Liver (tissue), 9 donors: Measurements from ENCODE around the gene SMCO4. TPM values are rescaled to one million over a fixed set of nuclear protein-coding genes. Genes with fewer than 3 reads are reported as not detected.

Experiments
- DNase-seq: peaks from one replicate; pipeline ENCODE4 v3.0.0-alpha.2; 2017; ENCODE audit warnings: low spot score
- H3K27ac ChIP-seq, 2 donors: one replicate each; pipeline ENCODE4 v1.7.0; 2013; ENCODE audit warnings: inconsistent platforms in 2 of 2, low read length in 2 of 2, control low read depth in 1 of 2, low read depth in 1 of 2, mild to moderate bottlenecking in 1 of 2
- H3K27me3 ChIP-seq, 4 donors: one replicate each; pipeline versions ENCODE4 v1.6.1 to v1.7.0; 2013; ENCODE audit warnings: low read length in 3 of 4, inconsistent platforms in 1 of 4, mild to moderate bottlenecking in 1 of 4, moderate library complexity in 1 of 4; ENCODE audit not compliant: control insufficient read depth in 4 of 4, insufficient read depth in 4 of 4
- H3K36me3 ChIP-seq, 4 donors: one replicate each; pipeline versions ENCODE4 v1.6.1 to v1.7.0; 2013; ENCODE audit warnings: low read length in 3 of 4, mild to moderate bottlenecking in 3 of 4, low read depth in 1 of 4, moderate library complexity in 1 of 4; ENCODE audit not compliant: control insufficient read depth in 4 of 4, insufficient read depth in 3 of 4
- H3K4me1 ChIP-seq, 4 donors: one replicate each; pipeline versions ENCODE4 v1.6.1 to v1.7.0; 2013; ENCODE audit warnings: low read length in 3 of 4, mild to moderate bottlenecking in 3 of 4, moderate library complexity in 1 of 4; ENCODE audit not compliant: control insufficient read depth in 4 of 4, insufficient read depth in 4 of 4
- H3K4me3 ChIP-seq, 3 donors: one replicate each; pipeline versions ENCODE4 v1.6.1 to v1.7.0; 2013; ENCODE audit warnings: low read length in 3 of 3, control low read depth in 1 of 3, low read depth in 1 of 3, mild to moderate bottlenecking in 1 of 3
- H3K9ac ChIP-seq, 2 donors: one replicate each; pipeline ENCODE4 v1.7.0; 2013; ENCODE audit warnings: low read length in 2 of 2, mild to moderate bottlenecking in 2 of 2, moderate library complexity in 2 of 2, control low read depth in 1 of 2, low read depth in 1 of 2
- H3K9me3 ChIP-seq, 4 donors: one replicate each; pipeline versions ENCODE4 v1.6.1 to v1.7.0; 2013; ENCODE audit warnings: low read length in 3 of 4; ENCODE audit not compliant: control insufficient read depth in 4 of 4
- CTCF ChIP-seq: fragments of 150-350 bp; IDR thresholded peaks from 2 replicates; pipeline ENCODE4 v1.5.1; 2017; ENCODE audit warnings: improper control_type of control experiment, low read depth, low read length; ENCODE audit not compliant: missing input control
- EGR1 ChIP-seq, 2 donors: IDR thresholded peaks; 2 replicates each; pipeline ENCODE4 v1.6.1; 2016 to 2018; ENCODE audit warnings: antibody characterized with exemption in 2 of 2, low read depth in 2 of 2
- FOXA1 ChIP-seq: IDR thresholded peaks from 2 replicates; pipeline ENCODE4 v1.6.1; 2016; ENCODE audit warnings: antibody characterized with exemption
- FOXA2 ChIP-seq: IDR thresholded peaks from 2 replicates; pipeline ENCODE4 v1.6.1; 2016; ENCODE audit warnings: antibody characterized with exemption
- GABPA ChIP-seq, 2 donors: IDR thresholded peaks in 1 of 2; conservative IDR thresholded peaks in 1 of 2; 2 replicates each; pipeline ENCODE4 v1.6.1; 2016; ENCODE audit warnings: antibody characterized with exemption in 2 of 2, mild to moderate bottlenecking in 1 of 2, moderate library complexity in 1 of 2
- HNF4G ChIP-seq: IDR thresholded peaks from 2 replicates; pipeline ENCODE4 v1.6.1; 2016; ENCODE audit warnings: antibody characterized with exemption
- JUND ChIP-seq, 2 donors: IDR thresholded peaks; 2 replicates each; pipeline ENCODE4 v1.6.1; 2016; ENCODE audit warnings: antibody characterized with exemption in 2 of 2
- MAX ChIP-seq: IDR thresholded peaks from 2 replicates; pipeline ENCODE4 v1.6.1; 2016; ENCODE audit warnings: antibody characterized with exemption
- NR2F2 ChIP-seq: IDR thresholded peaks from 2 replicates; pipeline ENCODE4 v1.6.1; 2016; ENCODE audit warnings: antibody characterized with exemption
- RAD21 ChIP-seq, 2 donors: IDR thresholded peaks; 2 replicates each; pipeline ENCODE4 v1.6.1; 2016; ENCODE audit warnings: antibody characterized with exemption in 2 of 2, mild to moderate bottlenecking in 2 of 2
- REST ChIP-seq: IDR thresholded peaks from 2 replicates; pipeline ENCODE4 v1.6.1; 2016; ENCODE audit warnings: antibody characterized with exemption, mild to moderate bottlenecking
- SP1 ChIP-seq: IDR thresholded peaks from 2 replicates; pipeline ENCODE4 v1.6.1; 2018; ENCODE audit warnings: antibody characterized with exemption, mild to moderate bottlenecking
- TAF1 ChIP-seq: conservative IDR thresholded peaks from 2 replicates; pipeline ENCODE4 v1.6.1; 2016; ENCODE audit warnings: antibody characterized with exemption, mild to moderate bottlenecking
- YY1 ChIP-seq: IDR thresholded peaks from 2 replicates; pipeline ENCODE4 v1.6.1; 2016; ENCODE audit warnings: antibody characterized with exemption, mild to moderate bottlenecking
- ZBTB33 ChIP-seq: IDR thresholded peaks from 2 replicates; pipeline ENCODE4 v1.6.1; 2016; ENCODE audit warnings: antibody characterized with exemption
- WGBS: extraction: QIAGEN DNeasy Blood & Tissue Kit; methylation state at CpG from one replicate; pipeline ENCODE4 v1.1.7; 2013; 5-methylcytosine and 5-hydroxymethylcytosine counted together
- polyA plus RNA-seq, 2 donors: library from polyadenylated mRNA; stranded (reverse) in 1 of 2; unstranded in 1 of 2; fragments of 200-250 nt in 1 of 2; fragments of >200 nt in 1 of 2; fragmentation: Nextera tagmentation in 1 of 2; extraction: Ambion mirVana in 1 of 2; gene quantifications; one replicate each; pipeline versions ENCODE4 v1.2.1 to v1.2.3, GENCODE V29; 2013 to 2015
- total RNA-seq, 2 donors: library from RNA; depleted of rRNA; stranded (reverse); fragments of >200 nt; gene quantifications; one replicate each; pipeline ENCODE4 v1.2.3, GENCODE V29; 2014
- TF ChIP-seq, protein P1 (sequence below): IDR thresholded peaks from 2 replicates; pipeline ENCODE4 v1.6.1; 2016; ENCODE audit warnings: antibody characterized with exemption
- donor health status: healthy.
- donor health status: healthy.
- donor health status: healthy.
- donor health status: healthy.
- donor health status: healthy.

The SMCO4 gene
- total and polyA plus RNA-seq, 4 donors, result 21.2 to 98.8 (median 47.9) TPM

DNA sequence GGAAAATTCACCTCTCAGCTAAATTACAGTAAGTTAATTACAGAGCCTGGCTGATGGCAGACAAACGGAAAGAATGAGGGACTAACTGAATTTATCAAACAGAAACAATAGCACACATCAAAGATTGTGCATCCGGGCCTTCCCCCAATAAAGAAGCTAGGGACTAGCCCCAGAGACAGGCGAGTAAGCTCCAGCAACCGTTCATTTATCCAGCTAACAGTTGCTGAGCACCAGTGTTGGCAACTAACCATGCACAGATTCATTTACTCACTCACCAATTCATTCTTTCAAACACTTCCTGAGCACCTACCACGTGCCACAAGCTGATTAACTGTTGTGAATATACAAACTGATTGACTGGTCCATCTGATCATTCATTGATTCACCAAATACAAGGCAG lies 51.2 kb downstream of the SMCO4 start (continued):
- TF ChIP-seq FOXA1 (no peak), HNF4G (no peak)

DNA sequence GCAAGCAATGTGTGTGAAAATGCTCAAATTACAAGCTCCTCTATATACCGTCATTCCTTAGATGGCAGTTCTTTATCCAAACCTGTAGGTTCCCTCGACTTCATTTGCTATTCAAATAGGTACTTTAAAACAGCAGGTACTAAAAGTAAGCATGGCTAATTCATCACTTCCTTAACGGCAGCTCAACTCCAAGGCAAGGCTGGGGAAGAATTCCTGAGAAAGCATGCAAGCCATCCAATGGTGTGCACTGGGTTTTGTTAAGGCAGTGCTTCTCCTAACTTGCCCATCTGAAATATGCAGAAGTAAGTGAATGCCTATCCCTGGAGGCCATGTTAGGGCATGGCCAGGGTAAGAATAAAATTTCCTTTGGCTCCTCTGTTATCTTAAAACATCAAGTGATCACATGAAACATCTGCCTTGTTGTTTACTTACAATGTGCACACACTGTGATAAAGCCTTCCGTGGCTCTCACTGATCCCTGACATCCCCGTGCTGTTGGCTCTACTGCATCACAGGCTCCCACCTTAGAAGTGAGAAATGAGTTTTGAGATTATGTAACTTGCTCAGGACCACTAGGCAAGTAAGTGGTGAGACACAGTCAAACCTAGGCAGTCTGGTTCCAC lies 52.1 kb downstream of the SMCO4 start:
- 57% methylated on average over 5 of the region's 5 CpGs for WGBS
- Histone ChIP-seq H3K27me3 (no peaks in the 10 kb centered on the region), H3K4me3 (no peak overlapping the region), H3K9ac (no peak overlapping the region), H3K4me1 (peaks cover 24 to 85% (median 80%) of the 10 kb centered on the region in 4 donors), H3K36me3 (no peaks in the 10 kb centered on the region), H3K9me3 (no peaks in the 10 kb centered on the region), H3K27ac (no peak overlapping the region)
- no peak for DNase-seq
- TF ChIP-seq REST (no peak), TAF1 (no peak), FOXA2 (no peak), JUND (IDR thresholded peaks at IDR 0.05) (no peak), MAX (no peak), FOXA1 (no peak), HNF4G (no peak), GABPA (IDR thresholded peaks at IDR 0.05 in 1 of 2, conservative IDR thresholded peaks at IDR 0.05 in 1 of 2) (no peak), SP1 (no peak), ZBTB33 (no peak), RAD21 (IDR thresholded peaks at IDR 0.05) (no peak), NR2F2 (no peak), EGR1 (IDR thresholded peaks at IDR 0.05; ENCODE audit: low read depth in 2 of 2) (no peak), YY1 (no peak), CTCF (no peak)
- TF ChIP-seq, protein P1, sequence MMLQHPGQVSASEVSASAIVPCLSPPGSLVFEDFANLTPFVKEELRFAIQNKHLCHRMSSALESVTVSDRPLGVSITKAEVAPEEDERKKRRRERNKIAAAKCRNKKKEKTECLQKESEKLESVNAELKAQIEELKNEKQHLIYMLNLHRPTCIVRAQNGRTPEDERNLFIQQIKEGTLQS, result no peak
